Lower lobe of right lung (tissue), 2 donors: ENCODE results near the gene VAV2. TPM values are rescaled to one million over a fixed set of nuclear protein-coding genes. Genes with fewer than 3 reads are reported as not detected.

ENCODE experiments used
- ATAC-seq, 2 donors: fragments of 200-7000 bp; cut with Tn5 transposase; one replicate each; pipeline ENCODE4 v1.9.1; 2020 to 2022; ENCODE audit warnings: mild to moderate bottlenecking in 2 of 2, moderate library complexity in 2 of 2
- DNase-seq: peaks from one replicate; pipeline ENCODE4 v3.0.0-alpha.2; 2020
- H3K27ac ChIP-seq: fragments of 200-600 bp; one replicate; pipeline ENCODE4 v1.8.0; 2022
- H3K27me3 ChIP-seq: fragments of 200-600 bp; one replicate; pipeline ENCODE4 v1.8.0; 2022; ENCODE audit warnings: low read depth
- H3K36me3 ChIP-seq: fragments of 200-600 bp; one replicate; pipeline ENCODE4 v1.8.0; 2022; ENCODE audit warnings: mild to moderate bottlenecking
- H3K4me1 ChIP-seq: fragments of 200-600 bp; one replicate; pipeline ENCODE4 v1.8.0; 2022
- H3K4me3 ChIP-seq: fragments of 200-600 bp; one replicate; pipeline ENCODE4 v1.8.0; 2022; ENCODE audit warnings: mild to moderate bottlenecking
- H3K9me3 ChIP-seq: fragments of 200-600 bp; one replicate; pipeline ENCODE4 v1.8.0; 2022
- CTCF ChIP-seq: fragments of 200-600 bp; IDR thresholded peaks from one replicate; pipeline ENCODE4 v1.8.0; 2022; ENCODE audit warnings: antibody characterized with exemption, mild to moderate bottlenecking
- intact Hi-C: fragments of 100-400 bp; cut with DNase I; formaldehyde crosslinking; loops from one replicate; pipeline ENCODE4 v1.11.0; 2022
- total RNA-seq: library from RNA; stranded (reverse); fragmentation: NEBNext Ultra II Directional; extraction: Animal tissue kit (Norgen Biotek cat#: 25700); gene quantifications from one replicate; pipeline ENCODE4 v1.2.1, GENCODE V29; 2021
- donor health status: DM: no; HTN: yes; CAD: no; lungs with severe emphysema.

VAV2 gene
- total RNA-seq, 1 donor from 2014 or later, result 26.9 TPM

- no peaks in the 10 kb centered on the region for H3K27me3 ChIP-seq
- H3K9me3 ChIP-seq, result no peaks in the 10 kb centered on the region
- H3K36me3 ChIP-seq, result no peaks in the 10 kb centered on the region
- H3K4me1 ChIP-seq, result no peaks in the 10 kb centered on the region
- H3K4me3 ChIP-seq, result no peak overlapping the region
- TF ChIP-seq CTCF, result no peak
- intact Hi-C loops, result no loop called here
- ATAC-seq, result no peak
- no peak overlapping the region for H3K27ac ChIP-seq
- no peak for DNase-seq
These were observed 172.2 kb downstream of the VAV2 start for GRCh38 chr9:133819923-133820322.

- H3K9me3 ChIP-seq, result no peaks in the 10 kb centered on the region
- ATAC-seq, result no peak
These were observed 173.7 kb downstream of the VAV2 start for GRCh38 chr9:133818444-133818843.

GRCh38 chr9:133815781-133816180 lies 176.3 kb downstream of the VAV2 start:
- H3K4me1 ChIP-seq, result no peaks in the 10 kb centered on the region
- H3K36me3 ChIP-seq, result peaks cover 6% of the 10 kb centered on the region
- no peaks in the 10 kb centered on the region for H3K9me3 ChIP-seq
- no peak for TF ChIP-seq CTCF
- intact Hi-C loops, result no loop called here
- H3K4me3 ChIP-seq, result no peak overlapping the region
- ATAC-seq (peak; percentile 38 to 55), DNase-seq (no peak)
- H3K27ac ChIP-seq, result peak overlapping the region; percentile 24
- no peaks in the 10 kb centered on the region for H3K27me3 ChIP-seq

More at GRCh38 chr9:133818444-133818843, 173.7 kb downstream of the VAV2 start:
- Histone ChIP-seq H3K4me3 (no peak overlapping the region), H3K27me3 (no peaks in the 10 kb centered on the region), H3K4me1 (no peaks in the 10 kb centered on the region), H3K27ac (no peak overlapping the region), H3K36me3 (peaks cover 1% of the 10 kb centered on the region)
- TF ChIP-seq CTCF, result no peak
- intact Hi-C loops, result no loop called here
- DNase-seq, result no peak

- Histone ChIP-seq H3K27me3 (no peaks in the 10 kb centered on the region), H3K4me3 (no peak overlapping the region), H3K4me1 (no peaks in the 10 kb centered on the region), H3K27ac (peak overlapping the region; percentile 24), H3K36me3 (peaks cover 10% of the 10 kb centered on the region), H3K9me3 (no peaks in the 10 kb centered on the region)
- no peak for TF ChIP-seq CTCF
- no peak for DNase-seq
- intact Hi-C loops, result no loop called here
- ATAC-seq, result peak in 1 of 2 donors; percentile 25
These were observed 177.4 kb downstream of the VAV2 start for GRCh38 chr9:133814586-133815208.

GRCh38 chr9:133813749-133814585 lies 178.2 kb downstream of the VAV2 start:
- ATAC-seq, result peak; percentile 64 to 68
- no peaks in the 10 kb centered on the region for H3K9me3 ChIP-seq
- DNase-seq, result no peak
- intact Hi-C loops, result no loop called here
- H3K36me3 ChIP-seq, result peaks cover 15% of the 10 kb centered on the region
- H3K27me3 ChIP-seq, result no peaks in the 10 kb centered on the region
- no peak overlapping the region for H3K4me3 ChIP-seq
- no peak overlapping the region for H3K27ac ChIP-seq
- no peaks in the 10 kb centered on the region for H3K4me1 ChIP-seq
- TF ChIP-seq CTCF, result no peak
